HL-60 (cell line): ENCODE data around the gene OR51F2.

ENCODE experiments used
- DNase-seq, 2 experiments: peaks; one replicate each; pipeline ENCODE4 v3.0.0-alpha.2; 2010 to 2020; ENCODE audit warnings: low read depth in 1 of 2, low spot score in 1 of 2
- H3K27ac ChIP-seq: fragments of 250-450 bp; sonication (Bioruptor Pico); replicated peaks from 2 replicates; pipeline ENCODE4 v1.5.1; 2020; ENCODE audit warnings: mild to moderate bottlenecking, moderate library complexity
- H3K27me3 ChIP-seq: fragments of 250-450 bp; sonication (Bioruptor Pico); 2 replicates; pipeline ENCODE4 v1.5.1; 2021; ENCODE audit warnings: mild to moderate bottlenecking, moderate library complexity; ENCODE audit not compliant: insufficient read depth, poor library complexity, severe bottlenecking
- H3K4me3 ChIP-seq: replicated peaks from 2 replicates; pipeline ENCODE4 v1.5.1; 2011; ENCODE audit warnings: mild to moderate bottlenecking, control low read depth, low read length; ENCODE audit not compliant: insufficient read depth
- GABPA ChIP-seq: IDR thresholded peaks from 2 replicates; pipeline ENCODE4 v1.6.1; 2012; ENCODE audit warnings: low read depth
- POLR2AphosphoS5 ChIP-seq: IDR thresholded peaks from 2 replicates; pipeline ENCODE4 v1.6.1; 2012; ENCODE audit warnings: low read depth
- REST ChIP-seq: IDR thresholded peaks from 2 replicates; pipeline ENCODE4 v1.6.1; 2012; ENCODE audit warnings: low read depth; ENCODE audit not compliant: insufficient replicate concordance
- SPI1 ChIP-seq: IDR thresholded peaks from 2 replicates; pipeline ENCODE4 v1.6.1; 2012; ENCODE audit warnings: low read depth, mild to moderate bottlenecking, borderline replicate concordance
- TF ChIP-seq, protein P1 (sequence below): IDR thresholded peaks from one replicate; pipeline ENCODE4 v1.5.1; 2011; ENCODE audit warnings: low read length, control low read depth, inconsistent platforms; ENCODE audit not compliant: insufficient read depth

The OR51F2 gene

GRCh38 chr11:4809246-4809645, 11.9 kb upstream of the OR51F2 start:
- no peak for DNase-seq
- TF ChIP-seq GABPA (no peak), REST (no peak), SPI1 (no peak), POLR2AphosphoS5 (no peak)
- TF ChIP-seq, protein P1, sequence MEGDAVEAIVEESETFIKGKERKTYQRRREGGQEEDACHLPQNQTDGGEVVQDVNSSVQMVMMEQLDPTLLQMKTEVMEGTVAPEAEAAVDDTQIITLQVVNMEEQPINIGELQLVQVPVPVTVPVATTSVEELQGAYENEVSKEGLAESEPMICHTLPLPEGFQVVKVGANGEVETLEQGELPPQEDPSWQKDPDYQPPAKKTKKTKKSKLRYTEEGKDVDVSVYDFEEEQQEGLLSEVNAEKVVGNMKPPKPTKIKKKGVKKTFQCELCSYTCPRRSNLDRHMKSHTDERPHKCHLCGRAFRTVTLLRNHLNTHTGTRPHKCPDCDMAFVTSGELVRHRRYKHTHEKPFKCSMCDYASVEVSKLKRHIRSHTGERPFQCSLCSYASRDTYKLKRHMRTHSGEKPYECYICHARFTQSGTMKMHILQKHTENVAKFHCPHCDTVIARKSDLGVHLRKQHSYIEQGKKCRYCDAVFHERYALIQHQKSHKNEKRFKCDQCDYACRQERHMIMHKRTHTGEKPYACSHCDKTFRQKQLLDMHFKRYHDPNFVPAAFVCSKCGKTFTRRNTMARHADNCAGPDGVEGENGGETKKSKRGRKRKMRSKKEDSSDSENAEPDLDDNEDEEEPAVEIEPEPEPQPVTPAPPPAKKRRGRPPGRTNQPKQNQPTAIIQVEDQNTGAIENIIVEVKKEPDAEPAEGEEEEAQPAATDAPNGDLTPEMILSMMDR: no peak
- H3K27ac ChIP-seq: no peak overlapping the region
- H3K4me3 ChIP-seq: no peak overlapping the region
- peaks cover 2% of the 10 kb centered on the region for H3K27me3 ChIP-seq

DNA sequence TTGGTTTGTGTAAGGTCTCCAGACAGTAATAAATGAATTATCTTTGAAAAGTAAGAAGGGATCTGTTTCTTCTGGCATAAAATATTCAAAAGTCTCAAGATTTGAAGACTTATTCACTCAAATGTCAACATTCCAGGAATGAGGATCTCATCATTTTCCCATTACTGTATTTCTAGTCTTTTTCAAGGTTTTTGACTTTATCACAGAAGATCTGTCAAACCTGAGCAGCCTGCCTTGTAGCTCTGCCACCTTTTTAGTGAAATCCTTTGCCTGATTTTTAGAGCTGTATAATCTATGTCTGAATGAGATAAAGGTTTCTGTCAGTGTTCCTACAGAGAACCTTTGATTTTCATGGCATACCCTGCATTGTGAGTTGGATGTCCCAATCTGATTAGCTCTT, 4.0 kb downstream of the OR51F2 start:
- Histone ChIP-seq H3K27me3 (no peaks in the 10 kb centered on the region), H3K27ac (no peak overlapping the region), H3K4me3 (no peak overlapping the region)
- no peak for DNase-seq
- no peak for TF ChIP-seq POLR2AphosphoS5

GRCh38 chr11:4826425-4826824, 5.3 kb downstream of the OR51F2 start:
- Histone ChIP-seq H3K4me3 (no peak overlapping the region), H3K27me3 (no peaks in the 10 kb centered on the region), H3K27ac (no peak overlapping the region)
- TF ChIP-seq, protein P1: no peak
- TF ChIP-seq POLR2AphosphoS5: no peak
- TF ChIP-seq GABPA: no peak
- TF ChIP-seq REST: no peak
- TF ChIP-seq SPI1: no peak
- no peak for DNase-seq

- DNase-seq: no peak
- Histone ChIP-seq H3K4me3 (no peak overlapping the region), H3K27me3 (no peaks in the 10 kb centered on the region), H3K27ac (no peak overlapping the region)
- TF ChIP-seq SPI1 (no peak), REST (no peak), GABPA (no peak), POLR2AphosphoS5 (no peak)
- TF ChIP-seq, protein P1: no peak
Observed at GRCh38 chr11:4830346-4830745, 9.2 kb downstream of the OR51F2 start.
